ENCODE measurements around the gene NNAT.

NNAT gene

DNA sequence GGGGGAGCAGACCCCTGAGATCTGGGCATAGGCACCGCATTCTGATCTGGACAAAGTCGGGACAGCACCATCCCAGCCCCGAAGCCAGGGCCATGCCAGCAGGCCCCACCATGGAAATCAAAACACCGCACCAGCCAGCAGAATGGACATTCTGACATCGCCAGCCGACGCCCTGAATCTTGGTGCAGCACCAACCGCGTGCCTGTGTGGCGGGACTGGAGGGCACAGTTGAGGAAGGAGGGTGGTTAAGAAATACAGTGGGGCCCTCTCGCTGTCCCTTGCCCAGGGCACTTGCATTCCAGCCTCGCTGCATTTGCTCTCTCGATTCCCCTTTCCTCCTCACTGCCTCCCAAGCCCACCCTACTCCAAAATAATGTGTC lies 2.0 kb downstream of the NNAT start:
- H3K27ac ChIP-seq: no peak overlapping the region
- DNase-seq (ENCODE audit: low read depth, low spot score): no peak

DNA sequence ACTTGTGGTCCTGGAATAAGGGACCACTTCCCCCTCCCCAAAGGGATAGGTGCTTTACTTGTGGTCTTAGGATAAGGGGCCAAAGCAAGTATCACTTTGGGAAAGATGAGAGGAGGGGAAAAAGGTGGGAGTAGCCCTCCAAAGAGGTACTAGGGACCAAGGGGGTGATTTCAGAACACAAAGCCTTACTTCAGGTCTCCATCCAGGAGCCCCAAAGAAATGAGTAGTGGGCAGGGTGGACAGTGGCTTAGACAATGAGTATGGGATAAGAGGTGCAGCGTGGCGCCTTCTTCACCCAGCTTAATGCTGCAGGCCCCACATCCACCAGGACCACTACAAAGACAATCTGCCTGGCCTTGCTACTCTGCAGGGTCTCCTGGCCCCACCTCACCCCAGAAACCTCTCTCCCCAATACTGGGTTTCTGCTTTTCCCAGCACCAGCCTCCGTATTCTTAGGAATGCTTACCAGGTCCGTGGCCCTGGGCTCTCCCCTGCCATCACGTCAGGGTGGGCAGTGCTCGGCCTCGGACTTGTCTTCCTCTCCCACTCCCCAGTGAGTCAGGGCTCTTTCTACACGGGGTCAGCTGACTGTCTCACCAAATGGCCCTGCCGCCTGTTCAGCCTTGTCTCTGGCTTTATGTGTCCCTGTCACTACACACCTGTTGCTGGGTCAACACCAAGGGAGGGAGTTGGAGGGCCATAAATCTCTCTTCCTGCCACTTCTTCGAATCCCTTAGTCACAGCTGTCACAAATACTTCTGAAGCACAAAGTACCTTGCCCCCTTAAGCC lies 3.1 kb downstream of the NNAT start:
- DNase-seq (ENCODE audit: low read depth, low spot score): no peak
- H3K27ac ChIP-seq: peak overlapping the region; percentile 94

DNA sequence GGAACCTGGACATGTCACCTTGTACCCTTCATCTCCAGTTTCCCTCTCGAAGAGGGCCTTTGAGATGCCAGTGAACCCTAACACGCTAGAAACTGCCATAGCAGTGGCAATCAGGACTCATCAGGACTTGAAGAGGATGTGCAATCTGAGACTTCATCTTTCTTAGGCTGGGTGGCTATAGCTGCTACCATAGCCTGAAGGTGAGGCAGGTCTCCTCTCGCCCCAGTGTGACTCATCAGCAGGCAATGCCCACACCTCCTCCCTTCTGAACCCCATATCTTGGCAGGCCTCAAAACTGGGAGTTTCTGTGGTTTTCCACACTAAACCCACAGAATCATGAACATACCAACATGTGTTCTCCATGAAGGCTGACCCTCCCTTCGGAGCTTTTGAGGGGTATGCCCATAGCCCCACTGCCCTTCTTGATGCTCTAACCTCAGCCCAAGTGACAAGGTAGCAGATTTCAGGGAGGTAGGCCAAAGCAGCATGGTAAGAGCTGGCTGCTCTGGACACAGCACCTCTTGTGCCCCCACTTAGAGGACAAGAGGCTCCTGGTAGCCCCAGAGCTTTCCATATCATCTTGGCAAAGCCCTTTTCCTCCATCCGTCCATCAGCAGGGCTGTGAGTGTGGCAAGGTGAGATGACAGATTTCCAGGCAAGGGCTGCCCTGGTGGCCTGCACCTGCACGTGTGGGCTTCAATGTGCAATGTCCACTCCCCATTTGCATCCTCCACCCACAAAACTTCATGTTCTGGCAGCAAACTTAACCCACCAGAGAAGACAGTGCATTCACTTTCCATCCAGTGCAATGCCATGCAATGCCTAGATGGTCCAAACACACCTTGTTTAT lies 4.0 kb downstream of the NNAT start:
- DNase-seq (ENCODE audit: low read depth, low spot score): peak; percentile 78
- peak overlapping the region; percentile 94 for H3K27ac ChIP-seq

DNA sequence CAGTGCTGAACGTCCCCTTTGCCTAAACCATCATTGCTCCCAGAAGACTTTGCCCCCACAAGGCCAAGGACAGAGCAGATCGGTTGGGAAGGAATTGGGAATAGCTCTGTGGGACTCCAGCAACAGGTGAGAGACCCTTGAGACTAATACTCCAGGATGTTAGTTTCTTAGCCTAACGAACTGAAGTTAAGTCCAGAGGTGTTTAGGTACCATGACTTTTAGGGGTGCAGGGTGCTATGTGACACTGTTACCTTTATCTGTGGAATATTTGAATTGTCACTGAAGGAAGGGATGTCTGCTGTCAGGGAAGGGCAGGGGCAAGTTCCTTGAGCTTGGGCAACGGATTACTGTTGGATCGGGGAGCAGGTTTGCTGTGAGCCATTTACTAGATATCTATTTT lies 4.8 kb downstream of the NNAT start:
- H3K27ac ChIP-seq: peak overlapping the region; percentile 94

DNA sequence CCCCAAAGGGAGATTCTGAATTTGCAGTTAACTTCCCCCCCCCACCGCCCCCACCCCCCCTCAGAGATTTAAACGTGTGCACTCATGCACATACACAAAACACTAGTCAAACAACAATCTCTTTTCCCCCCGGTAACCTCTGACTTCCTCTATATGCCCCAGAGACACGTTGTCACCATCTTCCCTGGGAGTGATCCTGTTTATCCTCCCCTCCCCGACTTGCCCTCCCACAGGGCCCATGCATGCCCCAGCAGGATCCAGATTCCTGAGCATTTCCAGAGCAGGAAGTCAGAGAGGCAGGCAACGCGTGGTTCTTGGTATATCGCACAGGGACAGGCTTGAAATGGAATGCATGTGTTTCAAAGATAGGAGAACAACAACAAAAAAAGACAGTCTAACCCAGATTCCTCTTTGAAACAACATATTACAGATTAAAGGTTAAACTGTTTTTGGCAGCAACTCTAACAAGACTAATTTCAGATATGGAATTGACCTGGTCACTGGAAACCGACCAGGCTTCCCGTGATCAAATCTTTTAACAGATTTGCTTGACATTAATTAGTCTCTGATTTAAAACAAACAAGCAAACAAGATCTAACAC lies 5.3 kb downstream of the NNAT start:
- no peak for DNase-seq (ENCODE audit: low read depth, low spot score)
- H3K27ac ChIP-seq: peak overlapping the region; percentile 94

More for the DNA sequence above, 4.8 kb downstream of the NNAT start:
- no peak for DNase-seq (ENCODE audit: low read depth, low spot score)

DNA sequence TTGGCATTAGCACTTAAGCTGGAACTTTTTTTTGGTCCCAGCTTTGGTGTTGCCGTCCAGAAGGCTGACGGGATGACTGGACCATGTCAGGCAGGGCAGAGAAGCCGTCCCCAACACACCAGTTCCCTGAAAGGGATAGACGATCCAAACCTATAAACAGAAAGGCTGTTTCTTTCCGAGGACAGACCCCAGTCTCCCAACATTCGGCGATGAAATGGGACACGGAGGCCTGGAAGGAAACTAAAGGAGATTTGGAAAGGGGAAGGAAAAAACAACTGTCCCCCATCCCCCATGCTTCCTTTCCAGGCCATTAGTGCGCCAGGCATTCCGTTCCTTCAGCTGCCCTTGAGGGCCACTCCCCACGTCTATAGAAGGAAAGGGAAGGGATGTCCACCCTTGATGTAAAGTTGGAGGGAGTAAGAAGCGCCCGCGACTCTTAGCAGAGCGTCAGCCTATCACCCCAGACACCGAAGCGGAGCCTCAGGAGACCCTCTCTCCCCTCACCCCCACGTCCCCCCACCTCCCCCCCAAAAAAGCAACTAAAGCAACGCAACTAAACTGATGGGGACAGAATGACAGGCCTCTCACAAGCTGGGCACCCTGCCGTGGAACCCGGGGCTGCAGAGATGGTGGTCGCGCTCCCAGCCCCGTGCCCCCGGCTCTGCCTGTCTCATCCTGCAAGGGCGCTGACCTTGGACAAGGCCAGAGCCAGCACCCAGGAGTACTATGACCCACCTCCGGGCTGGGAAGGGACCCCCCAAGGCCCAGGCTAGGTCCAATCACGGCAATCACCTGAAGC lies 6.0 kb downstream of the NNAT start:
- no peak for DNase-seq (ENCODE audit: low read depth, low spot score)
- peak overlapping the region; percentile 94 for H3K27ac ChIP-seq

DNA sequence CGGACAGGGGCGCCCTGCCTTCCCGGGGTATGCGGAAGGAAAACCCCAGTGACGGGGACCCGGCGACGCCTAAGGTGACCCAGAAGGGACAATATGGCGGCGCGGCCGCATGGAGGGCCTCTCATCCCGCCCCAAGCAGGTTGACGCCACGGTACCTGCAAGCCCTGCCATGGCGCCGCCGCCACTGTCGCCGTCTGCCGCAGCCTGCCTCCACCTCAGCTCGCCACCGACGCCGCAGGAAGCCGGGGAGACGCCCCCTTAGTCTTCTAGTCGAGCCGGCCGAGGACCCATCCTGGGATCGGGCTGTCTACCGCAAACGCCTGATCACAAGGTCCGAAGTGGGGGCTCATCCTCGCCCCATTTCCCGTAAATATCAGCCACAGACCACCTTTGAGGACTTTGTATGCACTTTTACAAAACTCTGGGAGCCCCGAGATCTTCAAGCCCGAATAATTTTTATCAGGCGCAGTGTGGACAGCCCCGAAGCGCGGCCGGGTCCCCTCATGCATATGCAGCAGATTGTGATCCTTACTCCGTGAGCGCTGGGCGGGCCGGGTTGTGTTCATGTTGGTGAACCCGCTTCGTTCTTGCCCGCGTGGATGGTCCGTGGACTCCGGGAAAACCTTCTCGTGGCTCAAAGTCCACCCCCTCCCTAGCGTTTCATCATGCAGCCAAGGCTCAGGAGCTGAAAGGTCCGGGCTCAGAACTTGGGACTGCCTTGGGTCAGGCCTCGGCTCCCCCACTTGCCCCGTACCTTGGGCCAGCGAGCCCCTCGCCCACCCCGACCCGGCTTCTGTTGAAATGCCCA lies 6.8 kb downstream of the NNAT start, which contains the start of gene BLCAP:
Gene BLCAP, minus strand, starts transcription at position 239 of the 808 bp plus-strand sequence. CDS start 8,702 bp downstream, outside the sequence.
- peak within 1 kb of the TSS; percentile 94 for H3K27ac ChIP-seq
- DNase-seq (ENCODE audit: low read depth, low spot score): no peak

DNA sequence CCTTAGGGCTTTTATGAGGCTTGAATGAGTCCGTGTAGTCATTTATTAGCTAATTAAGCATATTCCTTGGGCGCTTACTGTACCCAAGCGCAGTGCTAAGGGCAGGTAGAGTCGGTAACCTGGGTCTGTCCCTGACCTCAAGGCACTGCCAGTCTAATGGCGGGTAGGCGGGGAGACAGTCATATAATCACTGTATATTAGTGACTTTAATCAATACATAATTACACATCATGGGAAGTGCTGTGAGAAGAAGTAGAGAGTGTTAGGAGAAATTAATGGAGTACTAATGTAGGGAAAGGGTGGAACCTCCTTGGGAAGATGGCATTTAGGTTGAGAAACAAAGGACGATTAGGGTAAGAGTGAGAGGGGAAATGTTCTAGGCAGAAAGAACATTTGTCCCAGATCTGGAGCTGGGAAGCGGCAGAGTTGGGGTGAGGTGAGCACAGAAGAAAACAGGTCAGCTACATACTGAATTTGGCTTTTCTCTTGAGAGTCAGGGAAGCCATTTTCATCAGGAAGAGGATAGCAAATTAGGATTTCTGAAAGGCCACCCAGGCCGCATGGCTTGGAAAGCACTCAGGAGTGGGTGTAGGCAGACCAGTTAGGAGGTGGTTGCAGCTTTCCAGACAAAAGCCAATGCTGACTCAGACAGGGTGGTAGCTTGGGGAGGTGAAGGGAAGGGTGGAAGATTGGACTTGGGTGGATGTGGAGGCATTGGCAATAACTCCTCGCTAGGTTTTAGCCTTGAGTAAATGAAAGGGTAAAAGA lies 7.6 kb downstream of the NNAT start:
- DNase-seq (ENCODE audit: low read depth, low spot score): no peak
- peak overlapping the region; percentile 94 for H3K27ac ChIP-seq

DNA sequence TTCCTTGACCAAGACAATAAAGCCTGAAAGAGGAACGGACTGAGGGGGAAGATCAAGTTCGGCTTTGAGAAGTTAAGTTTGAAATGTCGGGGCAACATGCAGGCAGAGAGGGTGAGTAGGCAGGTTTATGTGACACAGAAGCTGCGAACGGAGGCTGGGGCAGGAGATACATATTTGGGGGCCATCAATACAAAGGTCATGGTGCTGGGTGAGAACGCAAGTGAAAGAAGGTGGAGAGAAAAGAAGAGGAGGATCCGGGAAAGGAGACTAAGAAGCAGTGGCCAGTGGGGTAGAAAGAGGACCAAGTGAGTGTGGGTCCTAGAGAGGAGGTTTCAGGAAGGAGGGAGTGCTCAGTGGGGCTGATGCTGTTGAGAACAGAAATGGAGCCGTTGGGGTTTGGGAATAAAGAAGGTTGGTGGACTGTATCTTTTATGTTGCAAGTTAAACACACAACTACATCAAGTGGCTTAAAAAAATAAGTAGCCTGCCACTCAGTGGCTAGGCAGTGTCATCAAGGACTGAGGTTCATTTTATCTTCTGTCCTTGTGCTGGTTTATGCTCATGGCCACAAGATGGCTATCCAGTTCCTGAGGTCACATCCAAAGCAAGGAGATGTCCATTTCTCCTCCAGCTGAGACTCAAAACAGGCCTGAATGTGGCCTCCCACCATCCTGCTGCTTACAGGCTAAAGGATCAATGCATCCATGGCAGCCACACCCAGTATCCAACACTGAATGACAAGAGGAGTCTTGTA lies 8.3 kb downstream of the NNAT start:
- no peak overlapping the region for H3K27ac ChIP-seq
- no peak for DNase-seq (ENCODE audit: low read depth, low spot score)

DNA sequence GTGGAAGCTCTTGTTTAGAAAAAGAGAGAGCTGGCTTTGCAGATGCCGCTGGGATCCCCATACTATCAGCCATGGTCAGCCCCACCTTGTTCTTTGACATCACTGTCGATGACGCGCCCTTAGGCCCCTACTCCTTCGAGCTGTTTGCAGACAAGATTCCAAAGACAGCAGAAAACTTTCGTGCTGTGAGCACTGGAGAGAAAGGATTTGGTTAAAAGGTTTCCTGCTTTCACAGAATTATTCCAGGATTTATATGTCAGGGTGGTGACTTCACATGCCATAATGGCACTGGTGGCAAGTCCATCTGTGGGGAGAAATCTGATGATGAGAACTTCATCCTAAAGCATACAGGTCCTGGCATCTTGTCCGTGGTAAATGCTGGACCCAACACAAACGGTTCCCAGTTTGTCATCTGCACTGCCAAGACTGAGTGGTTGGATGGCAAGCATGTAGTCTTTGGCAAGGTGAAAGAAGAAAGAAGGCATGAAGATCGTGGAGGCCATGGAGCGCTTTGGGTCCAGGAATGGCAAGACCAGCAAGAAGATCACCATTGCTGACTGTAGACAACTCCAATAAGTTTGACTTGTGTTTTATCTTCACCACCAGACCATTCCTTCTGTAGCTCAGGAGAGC lies 9.0 kb downstream of the NNAT start:
- H3K27ac ChIP-seq: no peak overlapping the region
- no peak for DNase-seq (ENCODE audit: low read depth, low spot score)

DNA sequence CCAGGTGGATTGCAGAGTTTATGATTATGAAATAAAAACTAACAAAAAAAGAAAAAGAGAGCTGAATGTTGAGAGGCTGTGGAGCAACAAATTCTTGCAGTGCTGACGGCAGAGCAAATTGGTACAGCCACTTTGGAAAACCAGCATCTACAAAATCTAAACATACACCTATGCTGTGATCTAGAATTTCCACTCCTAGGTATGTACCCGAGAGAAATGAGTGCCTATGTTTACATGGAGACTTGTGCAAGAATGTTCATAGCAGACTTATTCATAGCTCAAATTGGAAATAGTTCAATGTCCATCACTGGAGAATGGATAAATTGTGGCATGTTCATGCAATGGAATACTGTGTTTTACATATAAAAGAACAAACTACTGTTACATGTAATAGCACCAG lies 9.6 kb downstream of the NNAT start:
- DNase-seq (ENCODE audit: low read depth, low spot score): no peak
- no peak overlapping the region for H3K27ac ChIP-seq

DNA sequence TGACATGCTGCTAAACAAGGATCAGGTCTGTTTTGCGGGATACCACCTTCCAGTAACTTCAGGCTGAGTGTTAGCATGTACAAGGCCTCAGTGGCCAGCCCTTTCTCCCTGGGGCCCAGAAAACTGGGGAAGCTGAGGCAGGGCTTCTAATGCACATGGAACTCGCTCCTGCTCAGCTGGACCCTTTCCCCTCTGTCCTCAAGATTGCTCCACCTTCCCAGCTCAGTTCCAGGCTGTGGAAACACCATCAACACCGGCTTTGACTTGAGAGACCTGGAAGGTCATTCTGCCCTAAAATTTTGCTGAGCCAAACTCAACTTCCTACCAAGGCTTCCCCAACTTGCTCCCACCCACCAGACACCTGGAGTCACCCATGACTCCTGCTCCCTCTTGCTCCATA lies 10.8 kb downstream of the NNAT start:
- DNase-seq (ENCODE audit: low read depth, low spot score): no peak
- no peak overlapping the region for H3K27ac ChIP-seq

DNA sequence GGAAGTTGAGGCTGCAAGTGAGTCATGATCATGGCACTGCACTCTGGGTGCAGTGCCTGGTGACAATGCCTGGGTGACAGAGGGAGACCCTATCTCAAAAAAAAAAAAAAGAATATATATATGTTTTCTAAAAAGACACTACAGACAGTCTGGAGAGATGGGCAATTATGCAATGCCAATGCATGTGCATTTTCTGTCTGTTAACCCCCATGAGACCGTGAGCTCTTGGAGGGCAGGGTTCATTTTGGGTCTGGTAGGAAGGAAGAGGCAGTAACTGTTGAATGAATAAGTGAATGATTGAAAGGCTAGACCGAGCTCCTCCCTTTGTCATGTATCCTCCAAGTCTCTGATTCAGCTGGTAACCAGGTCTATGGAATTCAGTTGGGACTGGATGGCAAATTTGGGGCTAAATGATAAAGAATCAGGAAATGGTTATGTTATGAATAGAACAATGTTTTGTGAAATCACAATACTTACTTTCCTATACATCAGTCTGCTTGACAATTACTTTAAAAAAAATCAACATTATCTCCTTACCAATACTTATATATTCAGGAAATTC lies 12.2 kb downstream of the NNAT start:
- H3K27ac ChIP-seq: no peak overlapping the region
- no peak for DNase-seq (ENCODE audit: low read depth, low spot score)

DNA sequence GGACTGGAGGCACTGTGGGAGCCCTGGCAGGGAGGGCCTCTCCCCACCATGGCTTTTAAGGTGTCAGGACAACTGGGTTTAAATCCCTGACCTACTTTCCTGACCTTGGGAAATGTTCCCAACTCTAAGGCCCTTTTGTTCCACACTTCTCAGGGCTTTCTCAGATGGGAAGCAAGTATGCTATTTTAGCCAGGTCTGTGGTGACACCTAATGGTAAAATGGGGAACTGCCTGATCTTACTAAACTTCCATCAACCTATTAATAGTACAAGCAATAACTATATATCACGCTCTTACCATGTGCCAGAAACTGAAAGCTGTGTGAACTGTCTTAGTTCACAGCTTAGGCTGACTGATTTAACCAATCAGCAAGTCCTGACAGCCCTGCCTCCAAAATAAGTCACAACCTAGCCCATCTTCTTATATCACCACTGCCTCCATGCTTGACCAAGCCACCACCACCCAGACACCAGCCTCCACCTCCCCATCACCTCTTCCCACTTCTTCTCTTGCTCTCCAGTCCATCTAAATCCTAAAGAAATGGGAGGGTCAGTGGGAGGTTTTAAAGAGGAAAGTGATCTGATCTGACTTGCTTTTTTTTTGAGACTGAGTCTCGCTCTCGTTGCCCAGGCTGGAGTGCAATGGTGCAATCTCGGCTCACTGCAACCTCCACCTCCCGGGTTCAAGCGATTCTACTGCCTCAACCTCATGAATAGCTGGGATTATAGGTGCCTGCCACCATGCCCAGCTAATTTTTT lies 13.5 kb downstream of the NNAT start:
- no peak overlapping the region for H3K27ac ChIP-seq
- DNase-seq (ENCODE audit: low read depth, low spot score): no peak

DNA sequence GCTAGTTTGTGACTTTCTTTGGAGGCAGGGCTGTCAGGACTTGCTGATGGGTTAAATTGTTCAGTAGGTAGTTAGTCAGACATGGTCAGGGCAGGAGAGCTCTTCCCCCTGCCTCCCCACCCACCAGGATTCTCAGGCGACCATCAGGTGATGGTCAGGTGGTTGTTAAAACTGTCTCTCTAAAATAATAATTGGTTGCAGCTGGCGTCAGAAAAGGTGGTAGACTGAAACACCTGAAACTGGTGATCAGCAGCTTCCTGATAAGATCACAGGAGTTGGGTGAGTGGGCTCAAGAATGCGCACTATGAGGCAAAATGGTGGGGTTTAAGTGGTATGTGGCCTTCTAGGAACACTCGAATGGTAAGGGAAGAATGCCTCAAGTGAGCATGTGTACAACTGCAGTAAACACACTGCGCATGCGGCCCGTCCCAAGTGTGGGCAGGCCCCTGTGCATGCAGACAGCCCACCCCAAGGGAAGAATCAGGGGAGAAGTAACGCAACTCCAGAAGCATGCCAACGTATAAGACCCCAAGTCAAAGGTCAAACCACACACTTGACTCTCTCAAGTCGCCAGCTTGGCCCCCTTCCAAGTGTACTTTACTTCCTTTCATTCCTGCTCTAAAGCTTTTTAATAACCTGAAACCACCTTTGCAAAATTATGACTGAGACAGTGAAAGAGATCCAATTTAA lies 14.5 kb downstream of the NNAT start:
- DNase-seq (ENCODE audit: low read depth, low spot score): no peak
- H3K27ac ChIP-seq: no peak overlapping the region

DNA sequence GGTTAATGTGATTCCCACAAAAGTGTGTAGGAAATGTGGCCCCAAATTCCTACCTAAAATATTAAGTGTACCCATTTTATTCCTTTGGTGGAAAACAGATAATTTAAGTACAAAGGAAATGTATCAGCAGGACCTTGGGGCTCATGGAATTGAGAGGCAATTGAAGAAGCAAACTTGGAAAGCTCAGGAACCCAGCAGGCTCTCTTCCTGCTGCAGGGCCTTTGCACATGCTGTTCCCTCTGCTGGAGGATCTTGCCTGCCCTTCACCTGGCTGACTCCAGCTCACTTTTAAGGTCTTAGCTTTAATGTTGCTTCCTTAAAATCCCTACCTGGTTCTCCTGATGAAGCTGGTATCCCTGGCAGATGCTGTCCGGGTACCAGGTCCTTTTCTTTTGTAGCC lies 16.5 kb downstream of the NNAT start:
- no peak overlapping the region for H3K27ac ChIP-seq
- DNase-seq (ENCODE audit: low read depth, low spot score): no peak

All from epithelial cell of prostate (primary cell).